A172 (cell line): Measurements from ENCODE around the gene GPR89A. TPM values are rescaled to one million over a fixed set of nuclear protein-coding genes. Genes with fewer than 3 reads are reported as not detected.
"Not testable (repeated sequence)": the region's sequence is repeated elsewhere in the genome, so short reads cannot be mapped to it uniquely, and the experiment has no call there.

Experiments
- DNase-seq: peaks from one replicate; pipeline ENCODE4 v3.0.0-alpha.2; 2015; ENCODE audit warnings: low spot score
- total RNA-seq: library from RNA; depleted of rRNA; stranded (reverse); fragments of >200 nt; shearing (Covaris generic); gene quantifications from 2 replicates; pipeline ENCODE4 v1.2.3, GENCODE V29; 2014

Gene GPR89A
- total RNA-seq, 1 experiment from 2014 or later = 37.8 TPM

GRCh38 chr1:145686078-145686477 is 78.3 kb downstream of the GPR89A start:
- not testable (repeated sequence) for DNase-seq

DNA sequence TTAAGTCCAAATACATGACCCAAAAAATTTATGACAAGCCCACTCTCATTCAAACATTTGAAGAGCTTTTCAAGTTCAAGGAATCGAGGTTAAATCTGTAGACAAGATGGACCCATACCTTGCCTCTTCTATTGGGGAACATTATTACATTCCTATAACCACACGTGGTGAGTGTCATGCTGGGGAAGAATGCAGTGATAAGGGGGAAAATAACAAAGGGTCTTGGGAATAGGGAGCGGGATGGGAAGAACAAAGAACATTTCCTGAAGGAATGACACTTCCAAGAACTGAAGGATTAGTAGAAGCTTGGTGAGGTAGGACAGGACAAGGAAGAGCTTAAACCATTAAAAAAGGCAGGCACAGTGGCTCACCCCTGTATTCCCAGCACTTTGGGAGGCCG is 80.5 kb downstream of the GPR89A start:
- no peak for DNase-seq

- no peak for DNase-seq
These were observed 81.1 kb downstream of the GPR89A start for GRCh38 chr1:145688924-145689323.

- peak; percentile 48 for DNase-seq
These were observed 82.1 kb downstream of the GPR89A start for GRCh38 chr1:145689922-145690321.

DNA sequence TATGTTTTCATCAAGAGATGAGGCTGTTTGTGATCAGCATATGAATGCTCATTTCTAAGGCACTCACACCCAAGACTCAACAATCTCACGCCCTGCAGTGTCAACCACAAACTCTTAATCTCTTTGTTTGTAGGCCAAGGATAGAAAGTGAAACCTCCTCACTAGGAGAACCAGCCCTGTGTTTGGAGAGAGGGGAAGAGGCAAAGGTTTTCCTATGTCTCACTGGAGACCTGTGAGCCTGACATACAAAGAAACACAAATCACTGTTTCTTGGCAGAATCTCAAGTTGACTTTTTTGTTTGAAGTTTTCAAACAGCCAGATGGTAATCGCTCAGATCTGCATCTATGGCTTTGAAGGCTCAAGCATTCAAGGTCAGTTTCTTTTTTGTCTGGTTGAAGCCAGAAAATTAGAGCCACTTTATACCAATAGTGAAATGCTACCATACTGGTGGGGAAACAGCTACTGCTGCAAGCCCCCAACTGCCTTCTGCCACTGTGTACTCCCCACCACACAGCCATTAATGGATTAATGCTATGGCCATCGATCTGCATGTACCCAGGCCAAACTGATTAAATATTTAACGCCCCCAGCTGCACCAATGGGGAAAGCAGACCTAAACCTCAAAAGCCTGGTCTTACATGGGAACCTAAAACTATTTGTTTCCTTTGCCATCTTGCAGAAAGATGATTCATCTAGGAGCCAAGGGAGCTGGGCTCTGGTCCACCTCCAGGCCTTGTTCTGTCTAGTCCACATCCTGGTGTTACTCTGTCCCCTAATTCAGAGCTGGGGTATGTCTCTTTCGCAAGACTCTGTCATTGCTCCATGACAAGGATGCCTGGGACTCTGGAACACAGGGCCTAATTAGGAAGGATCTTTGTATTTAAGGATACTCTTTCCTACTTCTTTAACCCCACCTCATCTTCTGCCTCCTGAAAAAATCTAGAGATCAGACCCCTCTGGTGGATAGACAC is 83.1 kb downstream of the GPR89A start:
- DNase-seq = peak; percentile 75

GRCh38 chr1:145692785-145693443 is 85.1 kb downstream of the GPR89A start:
- DNase-seq = no peak

- DNase-seq = no peak
These were observed 88.2 kb downstream of the GPR89A start for GRCh38 chr1:145695821-145696629.

- DNase-seq = no peak
These were observed 88.8 kb downstream of the GPR89A start for GRCh38 chr1:145696630-145696960.

DNA sequence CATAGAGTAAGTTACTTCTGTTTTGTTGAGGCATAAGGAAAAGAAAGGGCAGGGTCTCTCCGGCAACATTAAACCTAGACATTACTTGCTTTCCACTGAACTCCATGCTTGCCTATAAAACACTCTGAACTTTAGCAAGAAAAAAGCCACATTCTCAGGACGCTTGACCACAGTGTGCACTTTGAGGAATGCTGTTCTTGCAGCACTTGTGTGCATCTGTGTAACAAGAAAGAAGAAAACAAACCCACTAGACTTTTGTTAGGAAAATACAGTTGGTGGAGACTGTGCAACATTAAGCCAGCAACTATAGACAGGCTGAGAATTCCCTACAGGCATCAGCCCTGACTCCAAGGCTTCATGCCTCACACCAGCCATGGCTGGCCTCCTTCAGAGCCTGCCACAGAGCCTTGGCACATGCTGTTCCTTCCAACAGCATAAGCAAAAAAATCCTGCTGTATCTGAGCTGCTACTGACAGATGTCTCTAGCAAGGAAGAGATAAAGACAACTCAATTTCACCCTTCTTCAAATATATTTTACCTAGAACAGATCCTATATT is 93.6 kb downstream of the GPR89A start:
- DNase-seq = no peak

DNA sequence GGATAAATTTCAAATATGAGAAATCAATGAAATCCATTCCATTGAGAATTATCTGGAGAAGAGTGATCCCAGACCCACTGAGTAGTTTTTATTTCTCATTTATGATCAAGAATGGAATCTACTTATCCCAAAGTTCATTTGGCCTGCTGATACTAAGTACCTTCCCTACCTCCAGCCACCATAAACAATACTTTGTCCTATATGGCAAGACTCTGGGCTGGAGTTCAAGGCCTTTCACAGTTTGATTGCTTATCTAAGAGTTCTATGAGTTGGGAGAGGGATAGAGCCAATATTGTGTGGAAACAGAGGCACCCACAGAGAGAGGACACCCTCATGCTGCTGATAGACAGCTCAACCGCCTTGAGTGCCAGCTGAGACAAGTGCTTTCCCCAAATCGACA is 94.3 kb downstream of the GPR89A start:
- no peak for DNase-seq

DNA sequence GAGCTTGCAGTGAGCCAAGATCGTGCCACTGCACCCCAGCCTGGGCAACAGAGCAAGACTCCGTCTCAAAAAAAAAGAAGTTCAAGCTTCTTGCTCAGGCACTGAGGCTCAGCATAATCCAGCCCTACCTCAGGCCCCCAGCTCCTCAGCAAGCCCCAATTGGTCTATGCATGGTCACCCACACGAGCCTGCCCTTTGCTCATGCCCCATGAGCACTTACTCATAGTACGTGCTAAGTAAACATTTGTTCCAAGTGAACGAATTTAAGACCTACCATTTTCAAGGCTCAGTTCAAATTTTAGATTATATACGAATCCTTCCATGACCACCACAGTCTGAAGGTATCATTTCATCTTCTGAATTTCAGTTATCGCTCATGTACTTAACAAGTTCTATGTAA is 95.0 kb downstream of the GPR89A start:
- DNase-seq = no peak

DNA sequence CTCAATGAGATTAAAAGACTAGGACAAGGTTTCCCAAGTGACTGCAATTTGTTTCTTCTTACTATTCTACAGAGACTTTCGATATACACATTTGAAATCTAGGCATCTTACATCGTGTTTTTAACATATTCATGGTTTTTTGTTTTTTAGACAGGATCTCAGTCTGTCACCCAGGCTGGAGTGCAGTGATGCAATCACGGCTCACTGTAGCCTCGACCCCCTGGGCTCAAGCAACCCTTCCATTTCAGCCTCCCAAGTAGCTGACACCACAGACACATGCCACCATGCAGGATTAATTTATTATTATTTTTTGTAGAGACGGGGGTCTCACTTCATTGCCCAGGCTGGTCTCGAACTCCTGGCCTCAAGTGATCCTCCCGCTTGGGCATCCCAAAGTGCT is 97.8 kb downstream of the GPR89A start:
- DNase-seq = no peak

DNA sequence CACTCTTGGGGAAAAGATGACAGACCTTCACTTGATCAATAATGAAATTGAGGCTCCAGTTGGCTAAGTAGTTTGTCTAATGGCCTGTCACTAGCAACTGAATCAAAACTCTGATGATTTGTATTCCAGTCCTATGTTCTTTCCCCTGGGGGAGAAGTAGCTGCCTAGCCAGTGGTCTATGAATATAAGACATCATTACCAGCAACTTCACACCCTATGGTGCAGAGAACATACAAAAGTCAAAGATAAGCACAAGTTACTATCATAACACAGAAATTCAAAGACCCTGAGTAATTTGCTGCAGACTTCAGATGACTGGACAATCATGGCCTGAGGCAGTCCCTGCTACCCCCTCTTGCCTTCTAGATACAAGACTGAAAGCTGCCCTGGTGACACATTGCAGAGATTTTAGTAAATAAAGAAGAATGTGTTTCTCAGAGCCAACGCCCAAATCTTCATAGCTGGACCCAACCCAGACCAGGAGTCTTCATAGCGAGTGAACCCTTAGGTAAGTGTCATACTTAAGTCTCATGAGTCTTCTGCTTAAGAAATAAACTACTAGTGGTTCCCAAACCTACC is 98.4 kb downstream of the GPR89A start:
- DNase-seq = peak; percentile 88

DNA sequence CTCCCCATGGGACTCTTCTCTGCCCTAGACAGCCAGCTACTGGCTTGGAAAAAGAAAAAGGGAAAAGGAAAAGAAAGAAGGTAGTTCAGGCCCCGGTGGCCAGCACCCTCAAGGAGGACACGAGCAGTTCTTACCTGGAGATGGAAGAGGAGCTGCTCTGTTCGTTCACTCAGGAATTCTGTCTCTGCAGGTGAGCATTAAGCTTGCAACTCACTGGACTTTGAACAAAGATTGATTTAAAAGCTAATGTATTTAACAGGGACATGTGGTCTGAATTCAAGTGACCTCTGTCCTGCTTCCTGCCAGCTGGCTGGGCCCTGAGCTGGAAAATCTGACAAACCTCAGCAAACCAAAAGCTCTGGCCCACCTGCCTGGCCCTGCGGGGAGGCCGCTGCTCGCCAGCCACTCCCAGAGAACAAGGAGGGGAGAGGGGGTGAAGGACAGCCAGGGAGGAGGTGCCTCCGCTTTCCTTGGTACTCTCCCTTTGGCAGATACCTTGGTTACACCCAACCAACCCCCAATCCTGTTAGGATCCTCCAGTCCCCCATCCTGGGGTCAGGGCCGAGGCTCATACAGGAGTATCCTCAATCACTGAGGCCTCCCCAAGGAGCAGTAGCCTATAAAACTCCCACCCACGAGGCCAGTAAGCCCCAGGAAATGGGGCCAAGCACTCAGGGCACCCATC is 99.5 kb downstream of the GPR89A start, which contains the start of gene PDZK1:
TSS of gene PDZK1 (minus strand) at position 186 of the 685 bp plus-strand sequence. CDS start 19,347 bp downstream, outside the sequence.
- DNase-seq = no peak

GRCh38 chr1:145708063-145708462 is 100.3 kb downstream of the GPR89A start:
- DNase-seq = no peak

GRCh38 chr1:145710291-145711027 is 102.7 kb downstream of the GPR89A start:
- DNase-seq = no peak

DNA sequence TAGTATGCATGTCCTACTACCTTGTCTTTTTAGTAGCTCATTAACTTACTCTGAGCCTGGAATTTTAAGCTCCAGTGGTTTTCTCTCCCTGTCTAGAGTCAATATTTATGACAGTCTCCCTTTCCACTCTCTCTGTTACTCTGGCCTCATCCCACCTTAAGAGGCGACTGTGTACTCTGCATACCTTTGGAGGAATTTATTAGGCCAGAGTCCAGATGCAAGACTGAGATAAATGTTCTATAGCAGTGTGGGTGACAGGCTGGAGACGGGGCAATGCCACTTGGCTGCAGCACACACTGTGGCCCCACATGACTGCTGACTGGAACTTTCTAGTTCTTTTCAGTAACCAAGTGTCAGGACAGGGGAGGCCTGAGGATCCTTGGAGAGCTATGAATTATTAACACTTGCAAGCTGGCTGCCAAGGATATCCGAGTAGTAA is 103.4 kb downstream of the GPR89A start:
- DNase-seq = peak; percentile 48

GRCh38 chr1:145714524-145715111 is 106.8 kb downstream of the GPR89A start:
- DNase-seq = no peak

DNA sequence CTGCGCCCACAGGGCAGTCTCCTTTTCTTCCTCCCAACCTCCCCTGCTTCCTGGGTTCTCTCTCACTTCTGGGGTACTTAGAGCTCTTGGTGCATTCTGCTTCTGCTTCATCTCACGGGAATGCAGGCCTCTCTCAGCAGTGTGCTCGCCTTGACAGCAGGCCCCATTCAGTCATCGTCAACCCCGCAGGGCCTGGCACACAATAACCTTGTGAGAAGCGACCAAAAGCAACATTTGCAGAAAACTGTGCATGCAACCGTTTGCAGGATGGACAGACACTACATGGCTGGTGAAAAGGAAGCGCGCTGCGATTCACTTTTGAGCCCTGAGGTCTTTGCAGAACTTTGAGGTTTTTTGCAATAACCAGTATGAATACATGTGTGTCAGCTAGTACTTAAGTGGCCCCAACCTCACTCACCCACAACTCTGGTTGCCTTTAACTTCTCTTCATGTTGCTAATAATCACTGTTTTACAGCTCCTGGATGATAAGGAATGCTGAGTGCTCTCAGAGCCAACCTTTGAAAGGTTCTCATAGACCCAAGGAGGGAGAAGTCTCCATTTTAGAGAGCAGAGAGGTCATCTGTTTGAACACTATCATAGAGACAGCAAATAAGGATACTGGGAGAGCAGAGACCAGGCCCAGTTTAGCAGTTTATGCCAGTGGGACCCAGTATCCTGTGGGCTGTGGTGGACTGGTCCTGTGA is 109.0 kb downstream of the GPR89A start:
- DNase-seq = no peak
